GM21381 (cell line): ENCODE results near the gene PCDHB14.
"Not testable (repeated sequence)": the region's sequence is repeated elsewhere in the genome, so short reads cannot be mapped to it uniquely, and the experiment has no call there.

Experiments
- ATAC-seq: cut with Tn5 transposase; IDR thresholded peaks from one replicate; pipeline ENCODE4 v1.9.1; 2021; ENCODE audit warnings: mild to moderate bottlenecking, moderate library complexity; ENCODE audit not compliant: unreplicated experiment

PCDHB14 gene

DNA sequence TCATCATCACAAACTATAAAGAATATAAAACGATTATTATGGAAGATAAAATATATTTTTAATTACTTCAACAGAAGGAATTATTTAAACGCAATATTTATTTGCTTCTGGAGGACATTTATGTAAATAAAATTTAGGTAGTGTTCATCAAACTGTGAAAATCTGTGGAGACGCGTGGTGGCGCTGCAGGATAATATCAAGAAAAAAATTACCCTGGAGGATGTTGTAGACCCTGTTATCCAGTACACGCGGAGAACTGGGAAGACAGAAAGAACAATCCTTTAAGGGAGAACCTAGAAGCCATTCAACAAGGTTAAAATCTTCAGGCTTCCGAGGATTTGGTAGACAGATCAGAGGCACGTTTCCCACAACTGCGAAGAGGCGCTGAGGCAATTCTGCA lies 14.7 kb upstream of the PCDHB14 start, which contains the start of gene PCDHB12:
Gene PCDHB12 (plus strand): TSS at position 242 of the 400 bp plus-strand sequence. CDS start 189 bp downstream, outside the sequence.
- no peak for ATAC-seq

DNA sequence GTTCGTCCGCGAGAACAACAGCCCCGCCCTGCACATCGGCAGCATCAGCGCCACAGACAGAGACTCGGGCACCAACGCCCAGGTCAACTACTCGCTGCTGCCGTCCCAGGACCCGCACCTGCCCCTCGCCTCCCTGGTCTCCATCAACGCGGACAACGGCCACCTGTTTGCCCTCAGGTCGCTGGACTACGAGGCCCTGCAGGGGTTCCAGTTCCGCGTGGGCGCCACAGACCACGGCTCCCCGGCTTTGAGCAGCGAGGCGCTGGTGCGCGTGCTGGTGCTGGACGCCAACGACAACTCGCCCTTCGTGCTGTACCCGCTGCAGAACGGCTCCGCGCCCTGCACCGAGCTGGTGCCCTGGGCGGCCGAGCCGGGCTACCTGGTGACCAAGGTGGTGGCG lies 12.9 kb upstream of the PCDHB14 start:
- not testable (repeated sequence) for ATAC-seq

DNA sequence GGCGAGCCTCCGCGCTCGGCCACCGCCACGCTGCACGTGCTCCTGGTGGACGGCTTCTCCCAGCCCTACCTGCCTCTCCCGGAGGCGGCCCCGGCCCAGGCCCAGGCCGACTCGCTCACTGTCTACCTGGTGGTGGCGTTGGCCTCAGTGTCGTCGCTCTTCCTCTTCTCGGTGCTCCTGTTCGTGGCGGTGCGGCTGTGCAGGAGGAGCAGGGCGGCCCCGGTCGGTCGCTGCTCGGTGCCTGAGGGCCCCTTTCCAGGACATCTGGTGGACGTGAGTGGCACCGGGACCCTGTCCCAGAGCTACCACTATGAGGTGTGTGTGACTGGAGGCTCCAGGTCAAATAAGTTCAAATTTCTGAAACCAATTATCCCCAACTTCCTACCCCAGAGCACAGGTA lies 12.3 kb upstream of the PCDHB14 start:
- ATAC-seq, result not testable (repeated sequence)

DNA sequence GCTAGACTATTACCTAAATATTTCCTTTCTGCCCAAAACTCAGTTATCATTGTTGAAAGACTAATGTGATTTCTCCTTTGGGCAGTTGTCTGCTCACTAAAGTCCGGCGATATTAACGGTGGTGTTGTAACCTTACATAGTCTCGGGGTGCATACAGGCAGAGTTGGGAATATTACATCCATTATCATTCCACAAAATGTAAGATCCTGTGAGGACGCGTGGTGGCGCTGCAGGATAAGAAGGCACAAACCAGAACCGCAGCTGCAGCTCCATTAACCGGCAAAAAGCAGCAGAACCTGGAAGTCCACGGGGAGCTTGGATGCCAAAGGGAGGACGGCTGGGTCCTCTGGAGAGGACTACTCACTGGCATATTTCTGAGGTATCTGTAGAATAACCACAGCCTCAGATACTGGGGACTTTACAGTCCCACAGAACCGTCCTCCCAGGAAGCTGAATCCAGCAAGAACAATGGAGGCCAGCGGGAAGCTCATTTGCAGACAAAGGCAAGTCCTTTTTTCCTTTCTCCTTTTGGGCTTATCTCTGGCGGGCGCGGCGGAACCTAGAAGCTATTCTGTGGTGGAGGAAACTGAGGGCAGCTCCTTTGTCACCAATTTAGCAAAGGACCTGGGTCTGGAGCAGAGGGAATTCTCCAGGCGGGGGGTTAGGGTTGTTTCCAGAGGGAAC lies 9.3 kb upstream of the PCDHB14 start, which contains the start of gene PCDHB13:
Gene PCDHB13 (plus strand): TSS at position 264 of the 684 bp plus-strand sequence. CDS start 205 bp downstream, at position 469.
- ATAC-seq, result not testable (repeated sequence)

DNA sequence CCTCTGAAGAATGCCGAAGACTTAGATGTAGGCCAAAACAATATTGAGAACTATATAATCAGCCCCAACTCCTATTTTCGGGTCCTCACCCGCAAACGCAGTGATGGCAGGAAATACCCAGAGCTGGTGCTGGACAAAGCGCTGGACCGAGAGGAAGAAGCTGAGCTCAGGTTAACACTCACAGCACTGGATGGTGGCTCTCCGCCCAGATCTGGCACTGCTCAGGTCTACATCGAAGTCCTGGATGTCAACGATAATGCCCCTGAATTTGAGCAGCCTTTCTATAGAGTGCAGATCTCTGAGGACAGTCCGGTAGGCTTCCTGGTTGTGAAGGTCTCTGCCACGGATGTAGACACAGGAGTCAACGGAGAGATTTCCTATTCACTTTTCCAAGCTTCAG lies 8.6 kb upstream of the PCDHB14 start:
- not testable (repeated sequence) for ATAC-seq

DNA sequence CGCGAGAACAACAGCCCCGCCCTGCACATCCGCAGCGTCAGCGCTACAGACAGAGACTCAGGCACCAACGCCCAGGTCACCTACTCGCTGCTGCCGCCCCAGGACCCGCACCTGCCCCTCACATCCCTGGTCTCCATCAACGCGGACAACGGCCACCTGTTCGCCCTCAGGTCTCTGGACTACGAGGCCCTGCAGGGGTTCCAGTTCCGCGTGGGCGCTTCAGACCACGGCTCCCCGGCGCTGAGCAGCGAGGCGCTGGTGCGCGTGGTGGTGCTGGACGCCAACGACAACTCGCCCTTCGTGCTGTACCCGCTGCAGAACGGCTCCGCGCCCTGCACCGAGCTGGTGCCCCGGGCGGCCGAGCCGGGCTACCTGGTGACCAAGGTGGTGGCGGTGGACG lies 7.6 kb upstream of the PCDHB14 start:
- not testable (repeated sequence) for ATAC-seq

DNA sequence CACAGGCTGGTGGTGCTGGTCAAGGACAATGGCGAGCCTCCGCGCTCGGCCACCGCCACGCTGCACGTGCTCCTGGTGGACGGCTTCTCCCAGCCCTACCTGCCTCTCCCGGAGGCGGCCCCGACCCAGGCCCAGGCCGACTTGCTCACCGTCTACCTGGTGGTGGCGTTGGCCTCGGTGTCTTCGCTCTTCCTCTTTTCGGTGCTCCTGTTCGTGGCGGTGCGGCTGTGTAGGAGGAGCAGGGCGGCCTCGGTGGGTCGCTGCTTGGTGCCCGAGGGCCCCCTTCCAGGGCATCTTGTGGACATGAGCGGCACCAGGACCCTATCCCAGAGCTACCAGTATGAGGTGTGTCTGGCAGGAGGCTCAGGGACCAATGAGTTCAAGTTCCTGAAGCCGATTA lies 7.1 kb upstream of the PCDHB14 start:
- not testable (repeated sequence) for ATAC-seq

DNA sequence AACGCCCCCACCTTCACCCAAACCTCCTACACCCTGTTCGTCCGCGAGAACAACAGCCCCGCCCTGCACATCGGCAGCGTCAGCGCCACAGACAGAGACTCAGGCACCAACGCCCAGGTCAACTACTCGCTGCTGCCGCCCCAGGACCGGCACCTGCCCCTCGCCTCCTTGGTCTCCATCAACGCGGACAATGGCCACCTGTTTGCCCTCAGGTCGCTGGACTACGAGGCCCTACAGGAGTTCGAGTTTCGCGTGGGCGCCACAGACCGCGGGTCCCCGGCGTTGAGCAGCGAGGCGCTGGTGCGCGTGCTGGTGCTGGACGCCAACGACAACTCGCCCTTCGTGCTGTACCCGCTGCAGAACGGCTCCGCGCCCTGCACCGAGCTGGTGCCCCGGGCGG lies 1.7 kb downstream of the PCDHB14 start:
- not testable (repeated sequence) for ATAC-seq

DNA sequence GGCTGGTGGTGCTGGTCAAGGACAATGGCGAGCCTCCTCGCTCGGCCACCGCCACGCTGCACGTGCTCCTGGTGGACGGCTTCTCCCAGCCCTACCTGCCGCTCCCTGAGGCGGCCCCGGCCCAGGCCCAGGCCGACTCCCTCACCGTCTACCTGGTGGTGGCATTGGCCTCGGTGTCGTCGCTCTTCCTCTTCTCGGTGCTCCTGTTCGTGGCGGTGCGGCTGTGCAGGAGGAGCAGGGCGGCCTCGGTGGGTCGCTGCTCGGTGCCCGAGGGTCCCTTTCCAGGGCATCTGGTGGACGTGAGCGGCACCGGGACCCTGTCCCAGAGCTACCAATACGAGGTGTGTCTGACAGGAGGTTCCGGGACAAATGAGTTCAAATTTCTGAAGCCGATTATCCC lies 2.3 kb downstream of the PCDHB14 start:
- not testable (repeated sequence) for ATAC-seq

DNA sequence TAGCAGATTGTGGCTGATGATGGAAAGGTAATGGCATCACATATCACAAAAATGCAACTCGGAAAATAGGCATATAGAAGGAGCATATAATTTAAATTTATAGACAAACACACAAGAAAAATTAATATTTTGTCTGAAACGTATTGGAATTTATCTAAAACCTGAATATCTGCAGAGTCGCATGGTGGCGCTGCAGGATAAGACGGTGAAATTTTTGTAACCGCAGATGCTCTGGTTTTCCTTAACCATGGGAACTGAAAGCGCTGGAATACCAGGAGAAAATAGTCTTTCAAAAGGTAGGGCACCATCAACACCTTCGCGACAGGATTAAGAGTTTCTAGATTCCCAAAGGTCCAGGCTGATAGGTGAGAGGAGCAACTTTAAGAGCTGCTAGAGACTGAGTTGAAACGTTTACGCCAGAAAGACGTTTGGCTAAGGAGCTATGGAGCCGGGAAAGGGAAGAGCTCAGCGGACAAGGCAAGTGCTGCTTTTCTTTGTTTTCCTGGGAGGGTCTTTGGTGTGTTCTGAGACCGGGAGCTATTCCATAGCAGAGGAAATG lies 11.0 kb downstream of the PCDHB14 start:
- ATAC-seq, result no peak

DNA sequence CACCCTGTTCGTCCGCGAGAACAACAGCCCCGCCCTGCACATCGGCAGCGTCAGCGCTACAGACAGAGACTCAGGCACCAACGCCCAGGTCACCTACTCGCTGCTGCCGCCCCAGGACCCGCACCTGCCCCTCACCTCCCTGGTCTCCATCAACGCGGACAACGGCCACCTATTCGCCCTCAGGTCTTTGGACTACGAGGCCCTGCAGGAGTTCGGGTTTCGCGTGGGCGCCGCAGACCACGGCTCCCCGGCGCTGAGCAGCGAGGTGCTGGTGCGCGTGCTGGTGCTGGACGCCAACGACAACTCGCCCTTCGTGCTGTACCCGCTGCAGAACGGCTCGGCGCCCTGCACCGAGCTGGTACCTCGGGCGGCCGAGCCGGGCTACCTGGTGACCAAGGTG lies 12.8 kb downstream of the PCDHB14 start:
- ATAC-seq, result not testable (repeated sequence)

DNA sequence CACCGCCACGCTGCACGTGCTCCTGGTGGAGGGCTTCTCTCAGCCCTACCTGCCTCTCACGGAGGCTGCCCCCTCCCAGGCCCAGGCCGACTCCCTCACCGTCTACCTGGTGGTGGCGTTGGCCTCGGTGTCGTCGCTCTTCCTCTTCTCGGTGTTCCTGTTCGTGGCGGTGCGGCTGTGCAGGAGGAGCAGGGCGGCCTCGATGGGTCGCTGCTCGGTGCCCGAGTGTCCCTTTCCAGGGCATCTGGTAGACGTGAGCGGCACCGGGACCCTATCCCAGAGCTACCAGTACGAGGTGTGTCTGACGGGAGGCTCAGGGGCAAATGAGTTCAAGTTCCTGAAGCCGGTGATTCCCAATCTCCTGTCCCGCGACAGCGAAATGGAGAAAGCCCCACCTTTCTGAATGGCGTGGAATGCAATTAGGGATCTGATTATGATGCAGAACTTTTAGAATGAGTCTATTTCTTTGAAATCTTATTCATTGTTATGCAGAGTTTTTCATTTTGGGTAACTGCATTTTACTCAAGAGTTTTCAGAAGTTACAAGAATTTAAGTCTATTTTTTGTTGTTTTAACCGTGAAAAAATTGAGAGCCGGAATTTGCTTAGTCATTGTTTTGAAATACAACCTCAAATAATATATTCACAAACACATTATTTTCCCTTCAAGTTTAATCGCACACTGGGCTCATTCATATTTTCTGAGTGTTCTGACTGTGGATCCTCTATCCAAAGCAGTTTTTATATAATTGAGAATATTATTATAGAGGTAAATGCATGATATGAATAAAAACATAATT lies 13.6 kb downstream of the PCDHB14 start:
- ATAC-seq, result no peak

DNA sequence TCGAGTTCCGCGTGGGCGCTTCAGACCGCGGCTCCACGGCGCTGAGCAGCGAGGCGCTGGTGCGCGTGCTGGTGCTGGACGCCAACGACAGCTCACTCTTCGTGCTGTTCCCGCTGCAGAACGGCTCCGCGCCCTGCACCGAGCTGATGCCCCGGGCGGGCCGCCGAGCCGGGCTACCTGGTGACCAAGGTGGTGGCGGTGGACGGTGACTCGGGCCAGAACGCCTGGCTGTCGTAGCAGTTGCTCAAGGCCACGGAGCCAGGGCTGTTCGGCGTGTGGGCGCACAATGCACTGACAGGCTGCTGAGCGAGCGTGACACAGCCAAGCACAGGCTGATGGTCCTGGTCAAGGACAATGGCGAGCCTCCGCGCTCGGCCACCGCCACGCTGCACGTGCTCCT lies 18.4 kb downstream of the PCDHB14 start:
- no peak for ATAC-seq

DNA sequence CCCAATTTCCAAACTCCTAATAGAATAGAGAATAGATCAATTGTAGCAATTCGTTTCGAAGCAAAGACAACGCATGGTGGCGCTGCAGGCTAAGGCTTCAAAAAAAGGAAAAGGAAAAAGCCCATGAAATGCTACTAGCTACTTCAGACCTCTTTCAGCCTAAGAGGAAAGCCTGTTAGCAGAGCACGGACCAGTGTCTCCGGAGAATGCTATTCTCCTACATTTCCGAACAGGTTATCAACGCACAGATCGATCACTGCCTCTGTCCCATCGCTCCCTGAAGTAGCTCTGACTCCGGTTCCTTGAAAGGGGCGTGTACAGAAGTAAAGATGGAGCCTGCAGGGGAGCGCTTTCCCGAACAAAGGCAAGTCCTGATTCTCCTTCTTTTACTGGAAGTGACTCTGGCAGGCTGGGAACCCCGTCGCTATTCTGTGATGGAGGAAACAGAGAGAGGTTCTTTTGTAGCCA lies 22.1 kb downstream of the PCDHB14 start, which contains the start of gene PCDHB15:
Gene PCDHB15 (plus strand): TSS at position 146 of the 468 bp plus-strand sequence. CDS start 184 bp downstream, at position 330.
- no peak for ATAC-seq

DNA sequence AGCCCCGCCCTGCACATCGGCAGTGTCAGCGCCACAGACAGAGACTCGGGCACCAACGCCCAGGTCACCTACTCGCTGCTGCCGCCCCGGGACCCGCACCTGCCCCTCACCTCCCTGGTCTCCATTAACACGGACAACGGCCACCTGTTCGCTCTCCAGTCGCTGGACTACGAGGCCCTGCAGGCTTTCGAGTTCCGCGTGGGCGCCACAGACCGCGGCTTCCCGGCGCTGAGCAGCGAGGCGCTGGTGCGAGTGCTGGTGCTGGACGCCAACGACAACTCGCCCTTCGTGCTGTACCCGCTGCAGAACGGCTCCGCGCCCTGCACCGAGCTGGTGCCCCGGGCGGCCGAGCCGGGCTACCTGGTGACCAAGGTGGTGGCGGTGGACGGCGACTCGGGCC lies 23.8 kb downstream of the PCDHB14 start:
- not testable (repeated sequence) for ATAC-seq

DNA sequence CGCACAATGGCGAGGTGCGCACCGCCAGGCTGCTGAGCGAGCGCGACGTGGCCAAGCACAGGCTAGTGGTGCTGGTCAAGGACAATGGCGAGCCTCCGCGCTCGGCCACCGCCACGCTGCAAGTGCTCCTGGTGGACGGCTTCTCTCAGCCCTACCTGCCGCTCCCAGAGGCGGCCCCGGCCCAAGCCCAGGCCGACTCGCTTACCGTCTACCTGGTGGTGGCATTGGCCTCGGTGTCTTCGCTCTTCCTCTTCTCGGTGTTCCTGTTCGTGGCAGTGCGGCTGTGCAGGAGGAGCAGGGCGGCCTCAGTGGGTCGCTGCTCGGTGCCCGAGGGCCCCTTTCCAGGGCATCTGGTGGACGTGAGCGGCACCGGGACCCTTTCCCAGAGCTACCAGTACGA lies 24.3 kb downstream of the PCDHB14 start:
- ATAC-seq, result not testable (repeated sequence)

DNA sequence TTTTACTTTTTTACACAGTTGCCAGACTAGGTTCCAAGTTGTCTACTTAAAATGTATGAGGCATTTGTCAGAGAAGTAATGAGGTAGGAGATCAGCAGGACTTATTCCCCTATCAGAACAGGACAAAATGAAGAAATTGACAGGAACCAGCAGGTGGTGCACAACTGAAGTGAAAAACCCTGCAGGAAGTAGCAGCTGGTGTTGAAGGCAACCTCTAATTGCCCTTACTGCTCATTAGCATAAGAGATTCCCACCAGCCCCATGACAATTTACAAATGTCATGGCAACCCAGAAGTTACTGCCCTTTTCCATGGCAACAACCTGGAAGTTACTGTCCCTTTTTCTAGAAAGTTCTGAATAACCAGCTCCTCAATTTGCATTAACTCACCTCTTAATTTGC lies 27.4 kb downstream of the PCDHB14 start:
- no peak for ATAC-seq

DNA sequence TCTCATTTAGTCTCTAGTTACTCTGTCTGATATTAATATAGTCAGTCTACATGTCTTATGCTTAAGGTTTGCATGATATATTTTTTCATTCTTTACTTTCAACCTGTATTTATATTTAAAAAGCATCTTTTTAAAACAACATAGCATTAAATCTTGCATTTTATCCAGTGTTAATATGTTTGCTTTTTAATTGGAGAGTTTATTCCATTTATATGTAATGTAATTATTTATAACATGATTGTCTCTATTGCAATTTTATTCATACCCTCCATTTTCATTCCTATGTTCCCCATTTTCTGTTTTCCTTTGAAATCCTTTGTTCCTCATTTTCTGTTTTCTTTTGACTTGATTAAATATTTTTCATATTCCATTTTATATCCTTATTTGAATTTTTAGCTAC lies 35.3 kb downstream of the PCDHB14 start:
- ATAC-seq, result no peak

DNA sequence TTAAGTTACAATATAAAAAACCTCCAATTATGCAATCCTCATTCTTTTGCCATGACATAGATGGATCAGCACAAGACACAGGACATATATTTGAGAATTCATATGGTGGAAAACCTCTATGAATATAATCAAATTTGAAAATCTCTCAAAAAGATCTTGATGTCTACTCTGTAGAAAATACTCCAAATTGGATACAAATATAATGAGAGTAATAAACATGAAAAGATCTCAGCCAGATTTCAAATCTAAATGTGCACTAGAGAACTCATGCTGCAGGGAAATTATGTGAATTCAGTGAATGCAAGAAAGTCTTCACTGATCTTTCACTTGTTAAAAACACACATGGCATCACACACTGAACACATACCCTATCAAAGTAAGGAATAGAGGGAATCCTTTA lies 35.8 kb downstream of the PCDHB14 start:
- no peak for ATAC-seq

DNA sequence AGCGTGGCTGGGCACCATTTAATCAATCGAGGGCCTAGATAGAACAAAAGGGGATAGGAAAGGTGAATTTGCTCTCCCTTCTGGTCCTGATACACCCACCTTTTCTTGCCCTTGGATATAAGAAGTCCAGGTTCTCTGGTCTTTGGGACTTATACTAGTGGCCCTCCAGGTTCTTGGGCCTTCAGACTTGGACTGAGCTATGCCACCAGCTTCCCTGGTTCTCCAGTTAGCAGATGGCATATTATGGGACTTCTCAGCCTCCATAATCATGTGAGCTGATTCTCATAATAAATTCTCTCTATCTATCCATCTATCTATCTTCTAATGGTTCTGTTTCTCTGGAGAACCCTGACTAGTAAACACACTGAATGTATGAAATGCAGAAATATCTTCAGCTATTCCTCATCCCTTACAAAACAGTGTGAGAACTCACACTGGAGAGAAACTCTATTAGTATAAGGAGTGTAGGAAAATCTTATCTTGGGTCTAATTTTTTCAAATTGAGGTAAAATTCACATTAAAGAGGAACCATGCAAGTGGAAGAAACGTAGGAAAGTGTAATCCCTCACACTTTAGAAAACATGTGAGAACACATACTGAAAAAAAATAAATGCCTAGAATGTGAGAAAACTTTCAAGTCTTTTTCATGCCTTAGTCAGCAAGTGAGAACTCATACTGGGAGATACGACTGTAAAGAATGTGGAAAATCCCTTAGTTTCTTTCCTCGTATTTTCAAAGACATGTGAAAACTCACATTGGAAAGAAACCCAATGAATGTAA lies 37.5 kb downstream of the PCDHB14 start:
- ATAC-seq, result no peak

DNA sequence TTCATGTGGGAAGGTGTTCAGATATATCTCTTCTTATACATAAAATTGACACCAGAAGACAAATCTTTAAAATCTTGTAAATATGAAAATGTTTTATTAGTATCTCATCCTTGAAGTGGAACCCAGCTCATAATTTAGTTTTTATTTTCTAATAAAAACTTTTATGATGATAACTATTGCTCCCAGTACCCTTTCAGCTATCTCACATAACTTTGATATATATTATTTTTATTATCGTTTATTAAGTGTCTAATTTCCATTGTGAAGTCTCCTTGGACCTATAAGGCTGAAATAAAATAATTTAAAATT lies 38.0 kb downstream of the PCDHB14 start:
- no peak for ATAC-seq
